Raji (cell line): Measurements from ENCODE around the gene ATF5.
"Not testable (repeated sequence)": the region's sequence is repeated elsewhere in the genome, so short reads cannot be mapped to it uniquely, and the experiment has no call there.

Experiments used
- POLR2A ChIP-seq: IDR thresholded peaks from 2 replicates; pipeline ENCODE4 v1.6.1; 2011; ENCODE audit warnings: low read depth, low read length, control low read depth; ENCODE audit not compliant: insufficient read depth

ATF5 gene

GRCh38 chr19:49946415-49946814, 17.4 kb downstream of the ATF5 start:
- TF ChIP-seq POLR2A = no peak

GRCh38 chr19:49949742-49950589, 21.0 kb downstream of the ATF5 start:
- TF ChIP-seq POLR2A = no peak

GRCh38 chr19:49950590-49950948, 21.6 kb downstream of the ATF5 start:
- TF ChIP-seq POLR2A = no peak

GRCh38 chr19:49950956-49951526, 22.0 kb downstream of the ATF5 start:
- no peak for TF ChIP-seq POLR2A

GRCh38 chr19:49951806-49952478, 22.9 kb downstream of the ATF5 start:
- no peak for TF ChIP-seq POLR2A

- no peak for TF ChIP-seq POLR2A
Measured at GRCh38 chr19:49952479-49952836, 23.5 kb downstream of the ATF5 start.

- no peak for TF ChIP-seq POLR2A
Measured at GRCh38 chr19:49952906-49953305, 23.9 kb downstream of the ATF5 start.

- TF ChIP-seq POLR2A = no peak
Measured at GRCh38 chr19:49953416-49953815, 24.4 kb downstream of the ATF5 start.

- TF ChIP-seq POLR2A = no peak
Measured at GRCh38 chr19:49954092-49954829, 25.3 kb downstream of the ATF5 start.

- TF ChIP-seq POLR2A = no peak
Measured at GRCh38 chr19:49954933-49955332, 25.9 kb downstream of the ATF5 start.

GRCh38 chr19:49956115-49956495, 27.1 kb downstream of the ATF5 start:
- TF ChIP-seq POLR2A = no peak

- TF ChIP-seq POLR2A = no peak
Measured at GRCh38 chr19:49957262-49957915, 28.4 kb downstream of the ATF5 start.

- TF ChIP-seq POLR2A = not testable (repeated sequence)
Measured at GRCh38 chr19:49960980-49961379, 32.0 kb downstream of the ATF5 start, which contains the start of gene SIGLEC11. TSS of gene SIGLEC11 (minus strand) at chr19:49961172. CDS start at chr19:49961081, 91 bp downstream.

- no peak for TF ChIP-seq POLR2A
Measured at GRCh38 chr19:49968279-49968922, 39.4 kb downstream of the ATF5 start.
